ENCODE data around the gene C12orf54. TPM values are rescaled to one million over a fixed set of nuclear protein-coding genes. Genes with fewer than 3 reads are reported as not detected.

Gene C12orf54
- total and polyA plus RNA-seq, 2 of the 8 experiments (the other 6 are each of a cell fraction or from before 2014, with no cell fraction given): not detected

GRCh38 chr12:48512855-48513254 lies 30.6 kb downstream of the C12orf54 start (continued):
- TF ChIP-seq POLR2AphosphoS5 (IDR thresholded peaks at IDR 0.05; ENCODE audit: low read depth, low read length) (no peak), JUN (IDR thresholded peaks at IDR 0.05; ENCODE audit: low read depth, low read length) (no peak), SUZ12 (IDR thresholded peaks at IDR 0.05; ENCODE audit: low read length) (no peak), SIN3A (conservative IDR thresholded peaks at IDR 0.05 in 1 of 2, IDR thresholded peaks at IDR 0.05 in 1 of 2; ENCODE audit: low read depth in 1 of 2, low read length in 2 of 2) (no peak), RNF2 (IDR thresholded peaks at IDR 0.05; ENCODE audit: borderline replicate concordance, low read depth, low read length, missing control alignments, poor library complexity, severe bottlenecking) (no peak)
